Erythroblast (primary cell): ENCODE data around the gene PCTP.

Experiments
- GATA1 ChIP-seq: IDR thresholded peaks from 2 replicates; pipeline ENCODE4 v1.6.1; 2011; ENCODE audit warnings: low read depth, mild to moderate bottlenecking, control low read depth, low read length, moderate library complexity
- POLR2A ChIP-seq: IDR thresholded peaks from 2 replicates; pipeline ENCODE4 v1.6.1; 2011; ENCODE audit warnings: mild to moderate bottlenecking, low read length

DNA sequence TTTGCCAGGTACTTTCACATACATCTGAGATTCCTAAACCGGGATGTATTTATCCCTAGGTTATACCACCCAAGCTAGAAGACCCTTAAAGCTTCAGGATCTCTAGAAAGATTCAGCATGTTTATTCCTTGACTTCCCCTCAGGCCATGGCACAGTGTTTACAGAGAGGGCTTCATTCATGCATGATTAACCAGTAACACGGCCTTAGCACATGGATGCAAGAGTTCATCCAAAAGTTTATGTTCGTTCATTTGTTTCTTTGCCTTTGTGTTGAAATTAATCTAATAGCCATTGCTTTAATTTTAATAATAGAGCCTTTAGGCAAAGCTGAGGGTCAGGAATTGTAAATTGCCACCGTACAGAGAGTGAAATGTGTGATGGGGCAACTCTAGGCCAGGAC is 13.8 kb downstream of the PCTP start:
- TF ChIP-seq POLR2A (no peak), GATA1 (no peak)
